GM12801 (cell line): ENCODE measurements around the gene TMEM14A.

Experiments
- TF ChIP-seq, protein P1 (sequence below): IDR thresholded peaks from one replicate; pipeline ENCODE4 v1.5.1; 2011; ENCODE audit warnings: control low read depth; ENCODE audit not compliant: insufficient read length; ENCODE audit errors: extremely low read depth

TMEM14A gene

DNA sequence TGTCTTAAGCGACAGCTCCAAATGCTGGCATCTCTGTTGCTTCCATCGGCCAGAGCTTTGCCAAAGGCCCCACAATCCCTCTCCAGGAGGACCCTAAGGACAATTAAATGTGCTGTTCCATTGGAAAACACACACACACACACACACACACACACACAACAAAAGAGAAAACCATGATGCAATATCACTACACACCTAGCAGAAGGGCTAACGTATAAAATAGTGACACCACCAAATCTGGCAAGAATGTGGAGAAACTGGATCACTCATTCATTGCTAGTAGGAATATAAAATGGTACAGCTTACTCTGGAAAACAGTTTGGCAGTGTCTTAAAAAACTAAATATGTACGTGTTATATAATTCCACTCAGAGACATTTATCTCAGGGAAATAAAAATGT lies 13.0 kb upstream of the TMEM14A start:
- TF ChIP-seq, protein P1, sequence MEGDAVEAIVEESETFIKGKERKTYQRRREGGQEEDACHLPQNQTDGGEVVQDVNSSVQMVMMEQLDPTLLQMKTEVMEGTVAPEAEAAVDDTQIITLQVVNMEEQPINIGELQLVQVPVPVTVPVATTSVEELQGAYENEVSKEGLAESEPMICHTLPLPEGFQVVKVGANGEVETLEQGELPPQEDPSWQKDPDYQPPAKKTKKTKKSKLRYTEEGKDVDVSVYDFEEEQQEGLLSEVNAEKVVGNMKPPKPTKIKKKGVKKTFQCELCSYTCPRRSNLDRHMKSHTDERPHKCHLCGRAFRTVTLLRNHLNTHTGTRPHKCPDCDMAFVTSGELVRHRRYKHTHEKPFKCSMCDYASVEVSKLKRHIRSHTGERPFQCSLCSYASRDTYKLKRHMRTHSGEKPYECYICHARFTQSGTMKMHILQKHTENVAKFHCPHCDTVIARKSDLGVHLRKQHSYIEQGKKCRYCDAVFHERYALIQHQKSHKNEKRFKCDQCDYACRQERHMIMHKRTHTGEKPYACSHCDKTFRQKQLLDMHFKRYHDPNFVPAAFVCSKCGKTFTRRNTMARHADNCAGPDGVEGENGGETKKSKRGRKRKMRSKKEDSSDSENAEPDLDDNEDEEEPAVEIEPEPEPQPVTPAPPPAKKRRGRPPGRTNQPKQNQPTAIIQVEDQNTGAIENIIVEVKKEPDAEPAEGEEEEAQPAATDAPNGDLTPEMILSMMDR = no peak

DNA sequence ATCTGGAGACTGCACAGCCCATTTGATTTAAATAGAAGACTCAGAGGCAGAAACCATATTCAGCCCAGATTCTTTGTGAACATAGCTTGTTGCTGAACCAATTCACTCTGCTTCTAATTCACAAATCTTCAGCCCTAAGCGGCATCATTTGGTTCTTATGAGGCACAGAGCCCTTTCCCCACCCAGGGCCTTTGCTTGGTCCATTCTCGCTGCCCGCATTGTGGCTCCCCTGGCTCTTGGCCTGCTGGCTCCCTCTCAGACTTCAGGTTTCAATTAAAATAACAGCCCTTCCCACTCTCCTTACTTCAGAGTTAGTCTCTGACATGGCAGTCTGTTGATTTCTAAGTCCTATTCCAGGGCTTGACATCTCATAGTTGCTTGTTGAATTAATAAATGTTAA lies 9.4 kb upstream of the TMEM14A start:
- TF ChIP-seq, protein P1 = no peak

- TF ChIP-seq, protein P1 = no peak
These were observed 8.9 kb upstream of the TMEM14A start for GRCh38 chr6:52662031-52662430.

- TF ChIP-seq, protein P1 = peak; percentile 39
These were observed 7.6 kb upstream of the TMEM14A start for GRCh38 chr6:52663120-52663935.

- TF ChIP-seq, protein P1 = no peak
These were observed 7.1 kb upstream of the TMEM14A start for GRCh38 chr6:52663936-52664185.

DNA sequence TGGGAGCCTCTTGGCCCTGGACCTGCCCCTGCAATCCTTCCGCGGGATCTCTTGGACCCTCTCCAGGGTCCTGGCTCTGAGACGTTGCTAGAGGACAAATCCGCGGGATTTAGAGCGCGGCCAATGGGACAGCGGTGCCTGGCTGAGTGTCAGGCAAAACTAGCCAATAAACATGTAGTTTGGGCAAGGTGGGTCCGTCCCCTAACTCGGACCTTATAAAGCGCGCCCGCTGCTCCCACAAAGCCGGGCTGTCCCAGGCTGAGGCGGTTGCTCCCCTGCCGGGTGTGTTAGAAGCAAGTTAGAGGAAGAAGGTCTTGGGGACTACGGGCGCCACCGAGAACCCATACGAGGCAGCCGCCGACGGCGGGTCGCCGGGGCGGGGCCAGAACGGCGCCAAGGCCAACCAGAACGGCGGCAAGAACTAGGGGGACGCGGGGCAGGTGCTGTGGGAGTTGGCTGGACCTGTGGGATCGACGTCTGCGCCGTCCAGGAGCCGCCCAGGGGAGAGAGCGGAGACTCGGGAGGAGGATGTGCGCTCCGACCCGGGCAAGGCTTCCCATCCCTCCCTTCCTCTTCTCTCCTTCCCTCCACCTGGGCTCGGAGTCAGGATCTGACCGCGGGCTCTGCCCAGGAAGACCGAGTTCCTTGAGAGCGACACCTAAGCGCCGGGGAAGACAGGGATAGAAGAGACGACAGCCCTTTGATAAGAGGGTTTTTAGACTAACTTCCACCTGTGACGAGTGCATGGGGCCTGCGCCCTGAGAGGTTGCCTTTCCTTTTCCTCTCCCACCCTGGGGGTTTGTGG lies 6.5 kb upstream of the TMEM14A start:
- TF ChIP-seq, protein P1 = no peak

- TF ChIP-seq, protein P1 = no peak
These were observed 5.8 kb upstream of the TMEM14A start for GRCh38 chr6:52664991-52665686.
